GM12891 (cell line): ENCODE data around the gene ARHGAP15.

Source experiments
- POLR2A ChIP-seq: IDR thresholded peaks from 2 replicates; pipeline ENCODE4 v1.6.1; 2011; ENCODE audit warnings: low read depth, low read length, control low read depth
- TAF1 ChIP-seq: IDR thresholded peaks from 2 replicates; pipeline ENCODE4 v1.6.1; 2011; ENCODE audit warnings: low read depth, low read length, control low read depth

- TF ChIP-seq TAF1 (no peak), POLR2A (no peak)
These were observed 576.0 kb downstream of the ARHGAP15 start for GRCh38 chr2:143705108-143705707.
